Tibial nerve (tissue), 3 donors: Measurements from ENCODE around the gene ADRM1.

Source experiments
- POLR2A ChIP-seq, 2 donors: fragments of 450-650 bp; IDR thresholded peaks; one replicate each; pipeline ENCODE4 v1.6.1; 2017; ENCODE audit warnings: antibody characterized with exemption in 2 of 2, mild to moderate bottlenecking in 2 of 2, moderate library complexity in 2 of 2
- TF ChIP-seq, protein P1 (sequence below), 5 experiments: fragments of 200-600 bp in 3 of 5; fragments of 450-650 bp in 2 of 5; sonication (generic) in 3 of 5; IDR thresholded peaks; one replicate each; pipeline ENCODE4 v1.5.1; 2016 to 2019; ENCODE audit warnings: antibody characterized with exemption in 5 of 5, mild to moderate bottlenecking in 3 of 5, moderate library complexity in 2 of 5

- TF ChIP-seq, protein P1, sequence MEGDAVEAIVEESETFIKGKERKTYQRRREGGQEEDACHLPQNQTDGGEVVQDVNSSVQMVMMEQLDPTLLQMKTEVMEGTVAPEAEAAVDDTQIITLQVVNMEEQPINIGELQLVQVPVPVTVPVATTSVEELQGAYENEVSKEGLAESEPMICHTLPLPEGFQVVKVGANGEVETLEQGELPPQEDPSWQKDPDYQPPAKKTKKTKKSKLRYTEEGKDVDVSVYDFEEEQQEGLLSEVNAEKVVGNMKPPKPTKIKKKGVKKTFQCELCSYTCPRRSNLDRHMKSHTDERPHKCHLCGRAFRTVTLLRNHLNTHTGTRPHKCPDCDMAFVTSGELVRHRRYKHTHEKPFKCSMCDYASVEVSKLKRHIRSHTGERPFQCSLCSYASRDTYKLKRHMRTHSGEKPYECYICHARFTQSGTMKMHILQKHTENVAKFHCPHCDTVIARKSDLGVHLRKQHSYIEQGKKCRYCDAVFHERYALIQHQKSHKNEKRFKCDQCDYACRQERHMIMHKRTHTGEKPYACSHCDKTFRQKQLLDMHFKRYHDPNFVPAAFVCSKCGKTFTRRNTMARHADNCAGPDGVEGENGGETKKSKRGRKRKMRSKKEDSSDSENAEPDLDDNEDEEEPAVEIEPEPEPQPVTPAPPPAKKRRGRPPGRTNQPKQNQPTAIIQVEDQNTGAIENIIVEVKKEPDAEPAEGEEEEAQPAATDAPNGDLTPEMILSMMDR (IDR thresholded peaks at IDR 0.05), result no peak
- no peak for TF ChIP-seq POLR2A (IDR thresholded peaks at IDR 0.05)
Measured at GRCh38 chr20:62312662-62312977, 9.8 kb downstream of the ADRM1 start.
